GM12878 (cell line): ENCODE data around the gene SOD2. TPM values are rescaled to one million over a fixed set of nuclear protein-coding genes. Genes with fewer than 3 reads are reported as not detected.
A peak's percentile ranks its signal among the peaks of the same experiment; 100 is the strongest.
"Not testable (repeated sequence)": the region's sequence is repeated elsewhere in the genome, so short reads cannot be mapped to it uniquely, and the experiment has no call there.

Source experiments
- ATAC-seq: fragments of 200-7000 bp; cut with Tn5 transposase; 3 replicates; pipeline ENCODE4 v1.9.1; 2020; ENCODE audit warnings: mild to moderate bottlenecking, moderate library complexity
- BruUV-seq: library from RNA; stranded (reverse); fragments of 400-500 nt; replicated peaks from 2 replicates; lab custom pipeline; 2021; lab: Mats Ljungman, UMichigan
- CTCF ChIA-PET: fragments of 300-600 bp; sonication (Branson Sonifier 250); formaldehyde crosslinking; extraction: SDS; loops from one replicate; lab custom pipeline; 2021; ENCODE audit warnings: inconsistent platforms; lab: Yijun Ruan, JAX
- POLR2A ChIA-PET: fragments of 350-600 bp; formaldehyde crosslinking; extraction: SDS; loops from one replicate; lab custom pipeline; 2021; ENCODE audit warnings: inconsistent platforms; lab: Charles Lee
- RAD21 ChIA-PET: fragments of 300-600 bp; sonication (Branson Sonifier 250); formaldehyde crosslinking; loops from one replicate; lab custom pipeline; 2023; ENCODE audit warnings: antibody characterized with exemption; ENCODE audit not compliant: unreplicated experiment; lab: Charles Lee
- SMC1A ChIA-PET: fragments of 300-600 bp; sonication (Branson Sonifier 250); formaldehyde crosslinking; loops from one replicate; lab custom pipeline; 2023; ENCODE audit not compliant: unreplicated experiment, uncharacterized antibody; lab: Charles Lee
- DNase-seq: peaks from one replicate; pipeline ENCODE4 v3.0.0-alpha.2; 2011; ENCODE audit warnings: low read depth, low spot score
- FAIRE-seq: peaks from 3 replicates; lab custom pipeline; 2011; peaks lifted over from hg19 to GRCh38; lab: Jason Lieb, UNC
- H2AFZ ChIP-seq: 2 replicates; pipeline ENCODE4 v1.6.0; 2011; ENCODE audit warnings: low read depth, low read length, control low read depth; ENCODE audit not compliant: control insufficient read depth
- H3K27ac ChIP-seq: 2 replicates; pipeline ENCODE4 v1.5.1; 2011; ENCODE audit warnings: control low read depth; ENCODE audit not compliant: control insufficient read depth, insufficient read depth
- H3K27me3 ChIP-seq, 2 experiments: replicated peaks in 1 of 2; 2 replicates each; pipeline versions ENCODE4 v1.6.0 to v1.6.1; 2011; ENCODE audit warnings: low read length in 1 of 2; ENCODE audit not compliant: control insufficient read depth in 2 of 2, insufficient read depth in 2 of 2
- H3K36me3 ChIP-seq, 2 experiments: 2 replicates each; pipeline ENCODE4 v1.5.1; 2011; ENCODE audit warnings: low read length in 1 of 2; ENCODE audit not compliant: control insufficient read depth in 2 of 2, insufficient read depth in 2 of 2
- H3K4me1 ChIP-seq: 2 replicates; pipeline ENCODE4 v1.6.1; 2011; ENCODE audit warnings: mild to moderate bottlenecking, low read length, moderate library complexity, mixed read lengths; ENCODE audit not compliant: control insufficient read depth, insufficient read depth
- H3K4me2 ChIP-seq: 2 replicates; pipeline ENCODE4 v1.6.0; 2011; ENCODE audit warnings: control low read depth; ENCODE audit not compliant: control insufficient read depth, insufficient read depth
- H3K4me3 ChIP-seq: fragments of 200-600 bp; sonication (generic); 2 replicates; pipeline ENCODE4 v1.5.1; 2016
- H3K79me2 ChIP-seq: 2 replicates; pipeline ENCODE4 v1.6.0; 2011; ENCODE audit warnings: low read length; ENCODE audit not compliant: control insufficient read depth, insufficient read depth
- H3K9ac ChIP-seq: 2 replicates; pipeline ENCODE4 v1.8.0; 2011; ENCODE audit warnings: low read length, control low read depth, mixed read lengths; ENCODE audit not compliant: control insufficient read depth, insufficient read depth
- H3K9me3 ChIP-seq: replicated peaks from 3 replicates; pipeline ENCODE4 v1.5.1; 2011; ENCODE audit warnings: mild to moderate bottlenecking, low read length; ENCODE audit not compliant: control insufficient read depth, insufficient read depth
- H4K20me1 ChIP-seq: 2 replicates; pipeline ENCODE4 v1.6.0; 2011; ENCODE audit not compliant: control insufficient read depth, insufficient read depth
- ASH2L ChIP-seq: fragments of 300-600, 200-600 bp; sonication (generic); IDR thresholded peaks from 2 replicates; pipeline ENCODE4 v1.6.1; 2017; ENCODE audit warnings: low read depth, mild to moderate bottlenecking, borderline replicate concordance
- E2F8 ChIP-seq: fragments of 450-650 bp; IDR thresholded peaks from 2 replicates; pipeline ENCODE4 v1.6.1; 2018; ENCODE audit warnings: mild to moderate bottlenecking, low read depth, moderate library complexity; ENCODE audit not compliant: partially characterized antibody
- IRF3 ChIP-seq: fragments of 450-650 bp; IDR thresholded peaks from 2 replicates; pipeline ENCODE4 v1.6.1; 2014; ENCODE audit warnings: mild to moderate bottlenecking
- IRF4 ChIP-seq: IDR thresholded peaks from 2 replicates; pipeline ENCODE4 v1.6.1; 2011; ENCODE audit warnings: low read depth, low read length
- NBN ChIP-seq: fragments of 450-650 bp; IDR thresholded peaks from 2 replicates; pipeline ENCODE4 v1.6.1; 2016
- RB1 ChIP-seq: fragments of 450-650 bp; formaldehyde crosslinking; IDR thresholded peaks from 2 replicates; pipeline ENCODE4 v1.6.1; 2017; ENCODE audit warnings: mild to moderate bottlenecking, borderline replicate concordance
- SMC3 ChIP-seq: IDR thresholded peaks from 2 replicates; pipeline ENCODE4 v1.6.1; 2011; ENCODE audit warnings: low read length, improper control_type of control experiment, borderline replicate concordance
- SUZ12 ChIP-seq: fragments of 200-600 bp; sonication (generic); IDR thresholded peaks from one replicate; pipeline ENCODE4 v1.6.1; 2018; ENCODE audit warnings: antibody characterized with exemption, mild to moderate bottlenecking; ENCODE audit not compliant: unreplicated experiment
- TARDBP ChIP-seq: IDR thresholded peaks from 2 replicates; pipeline ENCODE4 v1.6.1; 2016; ENCODE audit warnings: borderline replicate concordance
- WGBS: methylation state at CpG from one replicate; pipeline ENCODE4 v1.1.6; 2016; ENCODE audit warnings: low lambda C conversion rate; ENCODE audit not compliant: insufficient replicate concordance, insufficient coverage; ENCODE audit errors: missing lambda C conversion rate; 5-methylcytosine and 5-hydroxymethylcytosine counted together
- in situ Hi-C: fragments of 300-500 bp; cut with MboI; formaldehyde crosslinking; loops from 9 replicates; pipeline ENCODE4 v1.14.3; 2018; ENCODE audit warnings: mixed read lengths
- intact Hi-C: fragments of 100-400 bp; cut with micrococcal nuclease; formaldehyde crosslinking; loops from one replicate; pipeline ENCODE4 v1.14.2; 2022; ENCODE audit not compliant: unreplicated experiment
- polyA plus RNA-seq, 11 experiments: library from polyadenylated mRNA; depleted of rRNA in 4 of 11; unstranded in 6 of 11; stranded (reverse) in 5 of 11; fragments of >200 nt; fragmentation: Nextera tagmentation in 4 of 11; fragmentation: Illumina TruSeq in 1 of 11; extraction: Ambion mirVana in 4 of 11; extraction: Trizol in 1 of 11; gene quantifications; 1 replicate in 1 of 11; 2 replicates in 10 of 11; pipeline versions ENCODE4 v1.2.1 to v1.2.3, GENCODE V29; 2011 to 2016; ENCODE audit warnings: inconsistent platforms in 2 of 11, missing spikeins in 2 of 11, low read depth in 1 of 11
- total RNA-seq, 4 experiments: library from RNA; depleted of rRNA in 3 of 4; stranded (reverse); fragments of >200 nt in 3 of 4; fragmentation: Illumina TruSeq in 1 of 4; extraction: Trizol in 1 of 4; gene quantifications; 2 replicates each; pipeline versions ENCODE4 v1.2.1 to v1.2.3, GENCODE V29; 2013 to 2021

SOD2 gene
- total and polyA plus RNA-seq, 10 of the 15 experiments (the other 5 are each of a cell fraction or from before 2014, with no cell fraction given), result 12.1 to 55.8 (median 39.1) TPM

- TF ChIP-seq E2F8, result no peak
- TF ChIP-seq RB1, result 0 out of 2 replicates have a peak, but pooled peaks have one; percentile 25
- no peak for TF ChIP-seq NBN
- TF ChIP-seq SUZ12, result no peak
- no peak for TF ChIP-seq ASH2L
- no peak for TF ChIP-seq IRF3
- TF ChIP-seq TARDBP, result no peak
- TF ChIP-seq IRF4, result no peak
- TF ChIP-seq SMC3, result peak; percentile 57; the same call in 1 of the 2 replicates
- TF ChIP-seq, all 136 proteins: peak for 17
Observed at GRCh38 chr6:159691133-159691962, 1.7 kb downstream of the SOD2 start (continued).

DNA sequence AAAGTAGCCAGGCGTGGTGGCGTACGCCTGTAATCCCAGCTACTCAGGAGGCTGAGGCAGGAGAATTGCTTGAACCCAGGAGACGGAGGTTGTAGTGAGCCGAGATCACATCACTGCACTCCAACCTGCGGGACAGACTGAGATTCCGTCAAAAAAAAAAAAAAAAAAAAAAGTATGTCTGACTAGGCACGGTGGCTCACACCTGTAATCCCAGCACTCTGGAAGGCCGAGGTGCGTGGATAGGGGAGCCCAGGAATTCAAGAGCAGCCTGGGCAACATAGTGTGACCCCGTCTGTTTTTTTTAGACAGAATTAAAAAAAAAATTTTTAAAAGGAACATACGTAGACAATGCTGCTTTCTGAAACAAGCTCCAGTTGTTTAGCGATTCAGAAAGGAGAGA, 2.9 kb downstream of the SOD2 start:
- Histone ChIP-seq H3K4me1 (peaks cover 10% of the 10 kb centered on the region), H3K79me2 (peaks cover 23% of the 10 kb centered on the region), H3K36me3 (peaks cover 0 to 12% of the 10 kb centered on the region in 2 experiments; a peak in 2 of 4 replicates)
- H3K9me3 ChIP-seq, H3K9ac ChIP-seq, FAIRE-seq, H2AFZ ChIP-seq, in situ Hi-C loops, H3K27me3 ChIP-seq, H3K4me3 ChIP-seq, BruUV-seq, H3K27ac ChIP-seq, DNase-seq, H4K20me1 ChIP-seq, ATAC-seq, H3K4me2 ChIP-seq: not testable (repeated sequence)
- intact Hi-C loops, result loop anchor here (10.0 kb wide), 1 partner anchor 415 kb away; no protein-coding TSS in a partner anchor
- 90% methylated on average over 9 of the region's 13 CpGs for WGBS
- POLR2A ChIA-PET, result interaction anchor here (3.3 kb wide), 1 partner anchor 36 kb away, joined by 16 read pairs; the partner anchor contains the start of gene WTAP
- RAD21 ChIA-PET, result interaction anchor here (0.6 to 3.2 kb wide), 2 partner anchors 10 to 173 kb away, joined by 3 to 13 read pairs; no protein-coding TSS in a partner anchor
- SMC1A ChIA-PET, result interaction anchor here (0.6 to 3.4 kb wide), 5 partner anchors 10 to 162 kb away, joined by 3 to 18 read pairs (median 10); partner anchors contain the start of genes TCP1 and WTAP
- CTCF ChIA-PET, result interaction anchor here (0.9 to 5.8 kb wide), 10 partner anchors 11 to 252 kb away, joined by 3 to 46 read pairs (median 8); partner anchors contain the start of genes ACAT2, MRPL18, TCP1 and WTAP
